T follicular helper cell (primary cell): ENCODE data around the gene GMIP.

Experiments used
- DNase-seq: peaks from one replicate; pipeline ENCODE4 v3.0.0-alpha.2; 2020; ENCODE audit warnings: low read depth

Gene GMIP

DNA sequence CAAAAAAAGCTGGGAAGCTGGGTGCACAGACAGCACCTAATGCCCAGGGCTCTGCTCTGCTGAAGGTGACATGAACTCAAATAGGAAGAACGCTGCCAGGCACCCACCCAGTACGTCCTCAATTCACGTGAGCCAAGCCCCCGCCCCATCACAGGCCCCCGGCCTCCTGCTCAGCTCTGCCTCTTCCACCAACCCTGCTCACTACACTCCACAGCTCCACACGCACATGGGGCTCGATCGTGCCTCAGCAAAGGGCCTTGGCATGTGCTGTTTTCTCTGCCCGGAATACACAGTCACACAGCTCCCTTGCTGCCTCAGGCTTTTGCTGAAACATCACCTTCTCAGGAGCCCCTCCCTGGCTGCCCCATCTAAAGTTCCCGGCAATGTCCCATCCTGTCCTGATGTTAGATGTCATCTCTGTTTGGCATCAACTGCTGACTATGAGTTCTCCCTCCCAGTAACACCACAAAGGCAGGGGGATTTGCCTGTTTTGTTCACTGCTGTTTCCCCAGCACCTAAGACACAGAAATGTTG lies 17.8 kb upstream of the GMIP start:
- no peak for DNase-seq

DNA sequence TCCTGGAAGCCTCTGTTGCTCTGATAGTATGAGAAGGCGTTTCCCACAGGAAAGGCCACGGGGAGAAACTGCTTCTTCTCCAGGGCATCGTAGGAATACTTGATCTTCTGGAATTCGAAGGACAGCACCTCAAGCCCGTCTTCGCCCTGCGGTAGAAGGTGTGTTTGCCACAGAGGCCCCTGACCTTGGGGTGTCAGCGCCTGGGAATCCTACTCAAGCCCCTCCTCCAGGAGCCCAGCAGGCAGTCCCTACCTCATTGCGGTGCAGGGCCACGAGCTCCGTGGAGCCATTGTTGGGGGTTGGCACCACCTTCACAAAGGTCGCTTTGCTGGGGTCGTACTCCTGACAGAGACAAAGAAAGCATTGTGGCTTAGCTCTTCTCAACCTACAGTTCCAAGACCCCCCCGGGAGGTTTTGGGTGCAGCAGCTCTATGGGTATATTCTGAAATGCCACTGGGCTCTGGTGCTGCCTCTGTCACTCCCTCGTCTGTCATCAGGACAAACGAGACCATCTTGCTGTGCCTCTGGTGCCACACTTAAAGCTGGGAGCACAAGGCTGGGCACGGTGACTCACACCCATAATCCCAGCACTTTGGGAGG lies 16.3 kb upstream of the GMIP start:
- DNase-seq, result no peak

DNA sequence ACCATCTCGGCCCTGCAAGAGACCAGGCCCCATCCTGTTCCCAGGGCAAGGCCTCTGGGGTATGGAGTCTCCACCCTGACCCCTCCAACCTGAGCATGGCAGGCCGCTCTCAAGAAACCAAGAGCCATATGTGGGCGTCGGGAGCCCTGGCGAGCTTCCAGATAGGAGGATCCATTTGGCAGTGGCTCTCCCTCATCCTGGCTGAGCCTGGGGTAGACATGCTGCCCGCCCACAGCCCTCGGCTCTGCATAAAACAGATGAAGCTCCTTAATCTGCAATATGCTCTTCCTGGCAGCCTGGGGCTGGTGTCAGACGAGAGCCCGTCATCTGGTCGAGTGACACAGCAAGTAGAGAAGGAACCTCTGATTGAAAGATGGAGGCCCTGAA lies 13.9 kb upstream of the GMIP start:
- DNase-seq, result no peak

DNA sequence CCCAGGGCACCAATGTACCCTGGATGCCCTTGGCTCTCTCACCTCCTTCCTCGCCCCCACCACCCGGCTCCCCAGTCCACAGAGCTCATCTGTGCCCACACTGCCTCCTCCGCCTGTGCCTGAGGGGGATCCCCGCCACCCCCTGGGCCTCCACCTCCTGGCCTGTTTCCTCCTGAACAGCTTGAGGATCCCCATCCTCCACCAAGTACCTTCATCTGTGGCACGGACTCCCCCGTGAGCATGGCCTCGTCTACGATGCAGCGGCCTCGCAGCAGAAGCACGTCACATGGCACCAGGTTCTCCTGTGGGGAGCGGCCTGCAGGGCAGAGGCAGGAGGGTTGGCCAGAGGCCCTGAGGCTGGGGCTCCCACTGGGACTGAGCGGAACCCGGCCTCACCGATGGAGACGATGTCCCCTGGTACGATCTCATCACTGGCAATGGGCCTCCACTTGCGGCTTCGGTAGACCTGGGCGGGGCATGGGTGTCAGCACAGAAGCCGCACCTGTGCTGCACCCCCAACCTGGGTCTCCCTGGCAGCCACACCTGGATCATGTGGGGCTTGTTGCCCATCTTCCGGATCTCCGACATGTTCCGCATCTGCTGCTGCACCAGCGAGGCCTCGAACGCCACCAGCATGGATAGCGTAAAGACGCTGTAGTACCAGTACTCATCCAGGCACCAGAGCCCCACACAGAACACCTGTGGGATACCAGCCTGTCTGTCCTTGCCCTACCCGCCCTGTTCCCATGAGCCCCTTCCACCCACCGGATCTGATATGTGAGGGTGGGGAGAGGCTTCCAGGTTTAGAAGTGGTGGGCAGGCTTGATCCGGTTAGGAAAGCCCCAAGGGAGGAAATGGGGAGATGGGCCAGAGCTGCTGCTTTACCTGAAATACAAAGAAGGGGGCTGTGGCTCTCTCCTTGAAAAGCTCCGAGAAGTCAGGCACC lies 13.3 kb upstream of the GMIP start:
- DNase-seq, result no peak

DNA sequence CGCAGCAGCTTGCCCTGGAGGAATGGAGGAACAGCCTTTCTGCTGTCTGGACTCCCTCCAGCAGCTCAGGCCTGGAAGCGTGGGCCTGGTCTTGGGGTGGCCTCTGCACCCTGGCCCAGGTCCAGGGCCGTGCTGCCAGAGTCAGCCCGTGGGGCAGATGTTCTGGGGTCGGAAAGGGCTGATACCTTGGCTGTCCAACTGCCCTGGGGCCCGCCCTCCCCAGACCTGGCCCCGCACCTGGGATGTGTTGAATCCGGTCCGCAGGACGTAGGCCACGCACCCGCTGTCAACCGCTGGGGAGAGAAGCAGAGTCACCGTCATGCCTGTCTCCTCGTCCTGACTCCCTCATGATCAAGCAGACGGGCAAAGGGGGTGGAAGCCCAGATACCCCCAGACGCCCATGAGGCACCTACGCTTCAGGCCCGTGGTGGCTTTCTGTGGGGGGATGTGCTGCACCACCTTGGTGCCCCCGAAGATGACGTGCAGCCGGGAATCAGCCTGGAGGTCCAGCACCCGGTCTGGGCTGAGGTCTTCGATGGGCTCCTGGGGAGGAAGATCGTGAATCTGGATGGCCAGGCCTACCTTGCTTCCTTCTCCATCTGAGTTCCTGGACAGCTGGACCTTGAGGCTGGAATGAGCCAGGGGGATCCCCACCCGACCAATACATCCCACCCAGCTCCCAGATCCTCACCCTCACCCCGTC lies 12.3 kb upstream of the GMIP start:
- DNase-seq, result no peak

DNA sequence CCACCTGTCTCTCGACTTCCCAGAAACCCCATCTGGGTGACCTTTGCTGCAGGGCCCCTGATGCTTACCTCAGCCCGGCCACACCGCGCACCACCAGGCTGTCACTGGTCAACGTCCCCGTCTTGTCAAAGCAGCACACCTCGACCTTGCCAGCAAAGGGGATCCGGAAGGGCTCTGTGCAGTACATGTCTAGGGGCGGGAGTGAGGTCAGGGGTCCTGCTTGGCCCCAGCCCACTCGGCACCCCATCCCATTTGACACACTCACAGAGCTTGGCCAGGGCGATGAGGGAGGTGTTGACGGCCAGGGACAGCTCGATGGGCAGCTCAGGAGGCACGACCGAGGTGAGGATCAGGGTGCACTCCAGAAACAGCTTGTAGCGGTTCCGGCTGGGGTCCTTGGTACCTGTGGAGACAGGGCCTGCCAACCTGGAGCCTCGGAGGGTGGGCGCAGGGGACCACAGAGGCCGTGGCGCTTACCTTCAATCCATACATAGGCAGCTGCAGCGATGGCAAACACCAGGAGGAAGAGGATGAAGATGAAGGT lies 11.7 kb upstream of the GMIP start:
- DNase-seq, result no peak

DNA sequence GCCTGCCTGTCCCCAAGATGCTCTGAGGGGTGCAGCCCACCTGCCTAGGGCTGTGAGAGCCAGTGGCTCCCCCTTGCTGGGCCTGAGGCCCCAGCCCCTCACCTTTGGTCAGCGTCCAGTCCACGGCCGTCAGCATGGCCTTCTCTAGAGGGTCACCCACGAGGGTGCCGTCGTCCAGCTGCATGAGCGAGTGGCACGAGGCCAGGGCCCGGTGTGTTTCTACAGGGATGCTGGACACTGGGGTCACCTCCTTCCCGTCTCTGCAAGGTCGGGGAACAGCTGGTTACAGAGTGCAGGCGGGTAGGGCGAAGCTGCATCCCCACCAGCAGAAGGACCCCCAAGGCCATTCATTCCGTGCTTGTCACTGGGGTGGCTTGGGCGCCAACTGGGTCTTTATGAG lies 11.0 kb upstream of the GMIP start:
- DNase-seq, result no peak

DNA sequence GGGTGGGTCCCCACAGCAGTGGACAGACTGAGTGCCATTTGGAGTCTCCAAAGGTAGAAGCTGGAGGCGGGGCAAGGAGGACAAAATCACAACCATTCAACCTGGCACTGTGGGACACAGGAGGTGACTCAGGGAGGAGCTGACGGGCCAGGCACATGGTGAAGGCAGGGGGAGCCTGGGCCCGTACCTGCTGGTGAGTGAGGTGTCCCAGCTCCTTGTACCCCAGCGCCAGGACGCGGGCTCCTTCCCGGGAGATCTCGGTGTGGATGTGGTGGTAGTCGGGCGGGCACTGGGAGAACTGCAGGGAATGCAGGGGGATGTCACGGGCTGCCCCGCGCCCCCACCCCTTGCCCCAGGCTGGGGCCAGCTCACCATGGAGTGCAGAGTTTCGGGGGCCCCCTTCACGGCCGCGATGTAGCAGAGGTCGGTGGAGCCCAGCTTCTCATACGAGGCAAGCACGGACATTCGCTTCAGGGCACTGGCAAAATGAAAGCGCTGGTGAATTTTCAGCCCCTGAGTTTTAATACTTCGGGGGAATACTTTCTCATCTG lies 10.2 kb upstream of the GMIP start:
- no peak for DNase-seq

DNA sequence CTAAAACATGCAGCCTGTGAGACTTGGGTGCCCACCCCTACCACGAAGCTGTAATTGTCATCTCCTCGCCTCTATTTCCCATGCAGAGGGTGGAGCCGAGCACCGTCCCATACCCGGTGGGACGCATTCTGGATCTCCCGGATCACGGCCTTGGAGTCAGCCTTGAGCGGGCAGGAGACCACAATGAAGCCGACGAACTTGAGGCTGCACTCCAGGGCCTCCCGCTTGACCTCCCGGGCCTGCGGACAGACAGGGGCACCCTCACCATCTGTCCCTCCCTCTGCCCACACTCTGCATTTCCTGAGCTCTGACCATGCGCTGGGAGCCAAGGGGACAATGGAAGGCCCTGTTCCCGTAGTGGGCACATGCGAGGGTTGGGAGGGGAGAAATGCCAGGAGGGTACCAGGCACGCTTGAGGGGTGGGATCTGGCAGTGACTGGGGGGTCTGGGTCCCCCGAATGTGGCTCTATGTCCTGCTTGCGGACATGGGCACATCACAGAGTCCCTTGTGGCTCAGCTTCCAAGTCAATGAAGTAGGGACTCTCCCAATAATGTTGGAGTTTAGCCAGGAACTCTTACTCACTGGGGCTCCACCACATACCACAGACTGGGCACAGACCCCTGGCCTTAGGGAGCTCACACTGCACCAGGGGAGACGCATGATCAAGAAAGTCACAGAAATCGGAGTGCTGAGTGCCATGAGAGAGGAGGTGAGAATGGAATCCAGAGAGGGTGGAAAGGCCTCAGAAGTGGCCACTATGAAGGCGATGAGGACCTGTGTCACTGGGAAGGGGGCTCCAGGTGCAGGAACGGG lies 9.2 kb upstream of the GMIP start:
- no peak for DNase-seq

DNA sequence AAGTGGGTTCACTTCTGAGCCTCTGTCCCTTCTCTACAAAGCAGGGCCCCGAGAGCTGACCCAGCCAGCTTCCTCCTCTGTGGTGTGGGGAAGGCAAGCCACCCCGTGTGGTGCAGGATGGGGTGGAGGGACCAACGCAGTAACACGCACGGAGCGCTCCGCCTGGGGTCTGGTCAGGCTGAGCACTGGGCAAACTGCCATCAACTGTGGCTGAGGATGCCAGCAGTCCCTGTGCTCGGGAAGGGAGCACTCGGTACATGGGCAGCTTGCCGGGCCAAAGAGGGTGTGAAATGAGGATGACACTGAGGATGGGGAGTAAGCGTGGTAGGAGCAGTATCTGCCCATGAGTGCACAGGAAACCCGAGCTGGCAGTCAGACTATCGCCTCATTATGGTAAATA lies 7.6 kb upstream of the GMIP start:
- no peak for DNase-seq

DNA sequence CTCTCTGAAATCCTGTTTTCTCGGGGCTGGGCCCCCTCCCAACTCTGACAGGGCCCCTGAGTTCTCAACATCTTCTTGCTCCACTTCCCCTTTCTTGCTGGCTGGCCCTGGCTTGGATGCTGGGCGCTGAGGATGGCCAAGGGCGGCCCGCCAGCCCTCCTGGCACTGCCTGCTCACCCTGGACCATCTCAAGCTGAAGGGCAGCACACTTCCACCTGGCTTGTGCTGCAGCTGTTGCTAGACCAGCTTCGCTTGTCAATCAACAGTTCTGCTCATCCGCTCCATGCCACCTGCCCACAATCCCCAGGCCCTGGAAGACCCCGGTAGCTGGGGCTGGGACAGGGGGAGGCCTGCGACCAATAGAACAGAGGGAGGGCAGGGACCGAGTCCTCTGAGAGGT lies 6.9 kb upstream of the GMIP start:
- no peak for DNase-seq

DNA sequence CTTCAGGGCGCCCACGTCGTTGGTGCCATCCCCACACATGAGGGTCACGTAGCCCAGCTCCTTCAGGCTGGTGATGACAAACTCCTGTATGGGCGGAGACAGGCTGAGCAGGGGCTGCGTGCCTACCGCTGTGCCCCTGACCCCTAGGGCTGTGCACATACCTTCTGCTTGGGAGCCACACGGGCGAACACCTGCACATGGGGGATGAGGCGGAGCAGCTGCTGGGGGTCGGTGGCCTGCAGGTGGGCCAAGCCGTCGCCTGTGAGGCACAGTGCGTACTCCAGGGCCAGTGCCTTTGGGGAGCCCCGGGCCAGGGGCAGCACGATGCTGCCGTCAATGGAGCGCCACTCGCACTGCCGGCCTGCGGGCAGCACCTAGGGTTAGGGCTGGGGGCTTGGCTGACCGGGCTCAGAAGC lies 6.1 kb upstream of the GMIP start:
- no peak for DNase-seq

DNA sequence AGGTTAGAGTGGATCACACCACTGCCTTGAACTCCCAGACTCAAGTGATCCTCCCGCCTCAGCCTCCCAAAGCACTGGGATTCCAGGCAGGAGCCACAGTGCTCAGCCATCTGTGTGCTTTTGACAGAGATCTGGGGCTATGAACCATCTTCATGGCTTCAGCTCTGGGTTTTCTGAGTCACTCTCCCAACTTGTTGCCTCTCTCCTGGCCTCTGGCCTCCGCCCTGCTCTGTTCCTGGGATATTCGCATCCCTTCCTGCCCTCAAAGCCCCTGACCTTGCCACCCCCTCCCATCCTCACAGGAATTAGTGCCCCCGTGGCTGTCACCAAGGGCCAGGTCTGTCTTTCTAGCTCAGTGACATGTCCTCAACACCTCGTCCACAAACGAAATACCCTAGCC lies 5.7 kb upstream of the GMIP start:
- DNase-seq, result no peak

DNA sequence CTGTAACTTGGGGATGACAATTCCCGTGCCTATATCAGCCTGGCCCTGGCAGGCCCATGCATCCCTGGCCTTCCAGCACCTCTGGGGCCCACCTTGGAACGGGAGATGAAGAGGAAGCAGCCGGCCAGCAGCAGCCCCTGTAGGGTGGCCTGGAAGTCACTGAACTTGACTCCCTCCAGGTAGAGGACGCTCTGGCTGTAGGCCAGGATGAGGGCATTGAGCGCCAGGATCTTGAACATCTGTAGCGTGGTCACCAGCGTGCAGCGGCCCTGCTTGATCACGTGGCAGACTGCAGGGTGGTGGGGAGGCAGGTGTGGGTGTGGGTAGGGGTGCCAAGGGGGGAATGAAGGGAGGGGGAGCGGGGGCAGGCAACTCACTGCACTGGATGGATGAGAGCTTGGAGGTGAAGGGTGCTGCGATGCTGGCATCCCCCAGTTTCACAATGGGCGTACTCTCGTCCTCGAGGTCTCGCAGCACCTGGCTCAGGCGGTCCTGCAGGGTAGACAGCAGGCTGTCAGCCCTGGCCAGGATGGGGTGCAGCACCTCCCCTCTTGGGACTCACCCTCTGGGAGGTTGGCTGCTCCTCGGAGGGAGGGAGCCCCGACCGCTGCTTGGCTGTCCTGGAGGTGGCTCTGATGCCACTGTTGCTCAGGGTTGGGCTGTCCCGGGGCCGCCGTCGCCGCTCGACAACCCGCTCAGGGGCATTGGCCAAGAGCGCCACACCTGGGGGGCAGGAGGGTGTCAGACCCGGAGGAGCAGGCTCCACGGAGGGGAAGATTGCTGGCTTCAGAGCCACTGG lies 3.8 kb upstream of the GMIP start:
- DNase-seq, result no peak

DNA sequence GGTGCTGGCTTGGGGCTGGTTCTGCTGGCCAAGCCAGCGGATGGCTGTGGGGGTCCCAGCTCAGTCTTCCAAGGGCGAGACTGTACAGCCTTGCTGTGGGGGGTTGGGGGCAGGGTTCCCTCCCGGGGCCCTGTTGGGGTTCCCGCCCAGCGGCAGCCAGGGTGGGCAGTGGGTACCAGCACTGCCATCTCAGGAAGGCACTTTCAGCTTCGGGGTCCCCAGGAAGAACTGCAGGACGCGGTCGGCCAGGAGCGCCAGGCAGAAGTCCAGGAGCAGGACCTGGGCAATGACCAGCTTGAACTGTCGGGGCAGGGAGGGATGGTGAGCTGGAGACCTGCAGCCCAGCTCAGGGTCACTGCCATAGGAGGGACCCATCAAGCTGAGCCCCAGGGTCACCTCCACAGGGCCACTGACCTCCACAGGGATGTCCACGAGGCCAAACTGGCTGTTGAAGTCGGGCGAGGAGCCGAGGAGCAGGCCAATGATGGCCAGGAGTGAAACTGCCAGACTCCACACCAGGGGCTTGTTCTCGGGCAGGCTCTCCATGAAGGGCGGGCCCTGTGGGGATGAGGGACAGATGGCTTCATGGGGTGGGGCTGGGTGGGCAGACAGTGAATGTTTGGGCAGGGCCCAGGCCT lies 1.9 kb upstream of the GMIP start:
- DNase-seq, result no peak

DNA sequence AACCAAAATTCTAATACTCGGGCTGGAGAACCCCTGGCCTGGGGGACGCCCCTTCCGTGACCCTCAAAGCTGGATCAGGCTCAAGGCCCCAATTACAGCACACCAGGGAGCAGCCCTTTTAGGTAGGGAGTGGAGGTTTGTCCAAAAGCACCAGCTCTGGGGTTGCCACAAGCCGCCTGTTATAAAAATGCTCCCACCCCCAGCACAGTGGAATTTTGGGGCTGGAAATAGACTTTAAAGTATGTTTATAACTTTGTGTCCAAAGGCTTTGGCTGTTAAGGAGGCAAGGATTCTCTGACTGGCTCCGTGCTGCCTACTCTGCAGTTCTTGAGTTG lies 564 bp upstream of the GMIP start:
- DNase-seq, result no peak

DNA sequence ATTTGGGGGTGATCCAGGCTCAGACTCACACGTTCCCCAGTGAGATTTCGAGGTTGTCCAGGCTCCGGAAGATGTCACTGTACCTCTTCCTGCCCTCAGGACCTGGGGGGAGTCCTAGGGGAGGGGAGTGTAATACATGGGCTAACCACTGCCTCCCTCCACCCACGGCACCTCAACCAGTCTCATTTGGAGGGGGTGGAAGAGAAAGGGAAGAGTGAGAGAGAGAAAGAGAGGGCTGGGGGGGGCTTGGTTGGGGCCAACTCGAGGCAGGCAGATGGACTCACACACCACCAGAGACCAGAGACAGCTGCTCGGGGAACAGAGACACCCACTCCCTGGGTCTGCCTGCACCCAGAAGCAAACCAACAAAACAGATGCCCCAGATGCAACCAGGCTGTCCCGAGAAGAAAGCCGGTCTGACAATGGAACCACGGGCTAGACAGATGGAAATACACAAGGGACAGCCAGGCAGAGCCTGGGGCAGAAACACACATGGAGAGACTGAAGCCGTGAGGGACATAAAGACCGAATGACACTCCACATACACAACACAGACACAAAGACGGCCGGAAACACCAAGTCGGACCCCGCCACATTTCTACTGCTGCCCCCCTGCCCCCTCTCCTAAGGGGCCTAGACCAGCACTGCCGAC lies 825 bp downstream of the GMIP start:
- DNase-seq, result no peak

DNA sequence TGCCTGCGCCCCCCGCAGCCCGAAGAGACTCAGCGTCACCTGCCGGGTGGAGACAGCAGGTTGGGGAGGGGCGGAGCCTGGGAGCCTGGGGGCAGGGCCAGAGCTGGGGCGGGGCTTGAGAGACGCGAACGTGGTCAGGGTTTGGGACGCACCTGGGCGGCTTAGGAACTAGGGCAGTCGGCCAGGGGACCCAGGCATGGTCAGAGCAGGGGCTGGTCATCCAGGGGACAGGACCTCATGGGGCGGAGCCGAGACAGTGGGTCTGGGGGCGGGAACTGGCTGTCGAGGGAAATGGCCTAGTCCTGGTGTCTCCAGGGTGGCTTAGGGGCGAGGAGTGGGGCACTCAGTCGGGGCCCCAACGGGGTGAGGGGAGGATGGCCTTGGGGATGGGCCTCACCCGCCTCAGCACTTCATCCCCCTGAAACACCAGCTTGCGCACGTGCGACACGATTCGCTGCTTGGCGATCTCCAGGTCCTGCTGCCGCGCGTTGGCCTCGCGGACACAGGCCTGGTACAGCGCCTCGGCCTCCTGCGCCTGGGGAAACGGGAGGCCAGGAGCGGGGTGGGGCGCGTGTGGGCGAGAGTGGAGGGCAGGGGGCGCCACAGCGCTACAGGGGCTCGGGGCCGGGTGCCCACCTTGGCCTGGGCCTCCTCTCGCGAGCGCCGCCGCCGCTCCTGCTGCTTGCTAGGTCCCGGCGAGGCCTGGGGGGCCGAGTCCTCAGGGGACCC lies 5.8 kb downstream of the GMIP start:
- no peak for DNase-seq

DNA sequence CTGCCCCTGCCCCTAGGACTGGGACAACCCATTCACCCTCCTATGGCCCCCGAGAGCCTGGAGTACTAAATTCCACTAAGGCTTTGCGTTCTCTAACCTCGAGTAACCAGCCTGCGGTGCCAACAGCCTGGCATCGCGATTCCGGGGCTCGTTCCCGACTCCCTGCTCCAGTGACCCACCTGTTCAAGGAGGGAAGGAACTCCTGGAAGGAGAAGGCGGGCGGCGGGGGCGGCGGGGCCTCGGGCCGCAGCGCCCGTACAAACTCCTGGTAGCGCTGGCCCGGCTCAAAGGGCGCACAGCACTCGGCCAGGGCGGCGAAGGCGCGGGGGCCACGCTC lies 6.3 kb downstream of the GMIP start:
- no peak for DNase-seq
